NOMO-1 treated with DMSO at 0.1 percent for 48 hours (cell line): ENCODE measurements around the gene FIGNL2.
"Not testable (repeated sequence)": the region's sequence is repeated elsewhere in the genome, so short reads cannot be mapped to it uniquely, and the experiment has no call there.

ENCODE experiments used
- DNase-seq: peaks from one replicate; lab custom pipeline; 2025; ENCODE audit not compliant: unreplicated experiment; lab: John Stamatoyannopoulos, UW

Gene FIGNL2

GRCh38 chr12:51818566-51819300, 29.8 kb downstream of the FIGNL2 start:
- DNase-seq, result no peak

- no peak for DNase-seq
Measured at GRCh38 chr12:51818086-51818485, 30.4 kb downstream of the FIGNL2 start.

- DNase-seq, result no peak
Measured at GRCh38 chr12:51817027-51817953, 31.2 kb downstream of the FIGNL2 start.

GRCh38 chr12:51815571-51815970, 32.9 kb downstream of the FIGNL2 start:
- no peak for DNase-seq

GRCh38 chr12:51814311-51815088, 34.0 kb downstream of the FIGNL2 start:
- peak; percentile 61 for DNase-seq

- no peak for DNase-seq
Measured at GRCh38 chr12:51813931-51814310, 34.6 kb downstream of the FIGNL2 start.

GRCh38 chr12:51812871-51813270, 35.6 kb downstream of the FIGNL2 start:
- no peak for DNase-seq

GRCh38 chr12:51811203-51812202, 37.0 kb downstream of the FIGNL2 start:
- DNase-seq, result no peak

GRCh38 chr12:51809193-51809592, 39.3 kb downstream of the FIGNL2 start:
- DNase-seq, result no peak

GRCh38 chr12:51806896-51807295, 41.6 kb downstream of the FIGNL2 start:
- no peak for DNase-seq

GRCh38 chr12:51801027-51801426, 47.5 kb downstream of the FIGNL2 start:
- no peak for DNase-seq

GRCh38 chr12:51798501-51798900, 50.0 kb downstream of the FIGNL2 start:
- DNase-seq, result no peak

- not testable (repeated sequence) for DNase-seq
Measured at GRCh38 chr12:51798051-51798450, 50.5 kb downstream of the FIGNL2 start.

- DNase-seq, result no peak
Measured at GRCh38 chr12:51797301-51797700, 51.2 kb downstream of the FIGNL2 start.

- DNase-seq, result no peak
Measured at GRCh38 chr12:51793201-51793600, 55.3 kb downstream of the FIGNL2 start.

GRCh38 chr12:51792417-51792816, 56.1 kb downstream of the FIGNL2 start:
- no peak for DNase-seq

- no peak for DNase-seq
Measured at GRCh38 chr12:51788876-51789275, 59.6 kb downstream of the FIGNL2 start.

- no peak for DNase-seq
Measured at GRCh38 chr12:51785906-51786305, 62.6 kb downstream of the FIGNL2 start.

GRCh38 chr12:51784688-51785087, 63.8 kb downstream of the FIGNL2 start:
- peak; percentile 26 for DNase-seq

GRCh38 chr12:51779876-51780275, 68.6 kb downstream of the FIGNL2 start:
- DNase-seq, result no peak
